Measurements from ENCODE around the gene KCNJ16.
"Not testable (repeated sequence)": the region's sequence is repeated elsewhere in the genome, so short reads cannot be mapped to it uniquely, and the experiment has no call there.

KCNJ16 gene

GRCh38 chr17:70074956-70075355, at the start of gene KCNJ16:
TSS of gene KCNJ16 (plus strand) at chr17:70075225. CDS start at chr17:70132088, 56,863 bp downstream.
- no peak for DNase-seq (ENCODE audit: low spot score)

DNA sequence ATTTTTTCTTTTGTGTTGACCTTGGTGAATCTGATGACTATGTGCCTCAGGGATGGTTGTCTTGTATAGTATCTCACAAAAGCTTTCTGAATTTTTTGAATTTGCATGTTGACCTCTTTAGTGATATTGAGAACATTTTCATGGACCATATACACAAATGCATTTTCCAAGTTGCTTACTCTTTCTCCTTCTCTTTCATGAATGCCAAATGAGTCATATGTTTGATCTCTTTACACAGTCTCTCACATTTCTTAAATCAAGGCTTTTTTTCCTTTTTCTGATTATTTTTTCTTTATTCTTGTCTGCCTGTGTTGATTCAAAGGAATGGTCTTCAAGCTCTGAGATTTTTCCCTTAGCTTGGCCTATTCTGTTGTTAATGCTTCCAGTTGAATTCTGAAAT, 46.6 kb upstream of the KCNJ16 start:
- no peak for DNase-seq (ENCODE audit: low spot score)

GRCh38 chr17:70028978-70029767, 45.9 kb upstream of the KCNJ16 start:
- DNase-seq (ENCODE audit: low spot score) = no peak

DNA sequence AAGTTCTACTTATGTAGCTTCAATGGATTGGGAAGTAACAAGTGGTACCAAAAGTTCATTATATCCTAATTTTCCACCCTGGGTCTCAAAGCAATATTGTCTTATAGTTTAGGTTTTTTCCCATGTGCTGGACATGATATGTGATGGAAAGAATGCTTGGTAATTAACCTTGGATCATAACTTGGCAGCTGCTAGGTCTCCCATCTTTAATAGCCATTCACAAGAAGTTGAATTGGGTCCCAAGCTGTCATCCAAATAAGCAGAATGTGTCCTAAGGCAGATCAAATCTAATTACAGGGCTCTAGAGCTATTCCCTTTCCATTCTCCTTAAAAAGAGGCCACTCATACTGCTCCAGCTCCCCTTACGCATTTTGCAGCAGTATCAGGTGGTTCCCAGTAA, 44.7 kb upstream of the KCNJ16 start:
- no peak for DNase-seq (ENCODE audit: low spot score)

DNA sequence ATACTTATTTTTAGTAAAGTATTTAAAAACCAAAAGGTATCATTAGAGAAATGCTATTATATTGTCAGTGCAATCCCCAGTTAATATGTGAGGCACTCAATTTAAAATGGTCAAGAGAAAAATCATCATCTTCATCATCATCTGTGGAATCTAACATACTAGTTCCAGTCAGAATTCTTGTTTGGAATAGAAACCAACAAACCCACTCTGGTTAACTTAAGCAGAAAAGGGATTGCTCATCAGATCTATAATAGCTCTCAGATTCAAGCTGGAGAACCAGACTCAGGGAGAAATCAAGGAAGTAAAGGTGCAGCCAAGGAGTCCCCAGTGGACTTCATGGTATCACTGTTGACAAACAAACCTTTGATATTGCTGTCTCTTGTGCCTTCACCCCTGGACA, 43.7 kb upstream of the KCNJ16 start:
- DNase-seq (ENCODE audit: low spot score) = no peak

- no peak for DNase-seq (ENCODE audit: low spot score)
Observed at GRCh38 chr17:70033165-70033564, 41.9 kb upstream of the KCNJ16 start.

GRCh38 chr17:70034158-70034557, 40.9 kb upstream of the KCNJ16 start:
- no peak for DNase-seq (ENCODE audit: low spot score)

DNA sequence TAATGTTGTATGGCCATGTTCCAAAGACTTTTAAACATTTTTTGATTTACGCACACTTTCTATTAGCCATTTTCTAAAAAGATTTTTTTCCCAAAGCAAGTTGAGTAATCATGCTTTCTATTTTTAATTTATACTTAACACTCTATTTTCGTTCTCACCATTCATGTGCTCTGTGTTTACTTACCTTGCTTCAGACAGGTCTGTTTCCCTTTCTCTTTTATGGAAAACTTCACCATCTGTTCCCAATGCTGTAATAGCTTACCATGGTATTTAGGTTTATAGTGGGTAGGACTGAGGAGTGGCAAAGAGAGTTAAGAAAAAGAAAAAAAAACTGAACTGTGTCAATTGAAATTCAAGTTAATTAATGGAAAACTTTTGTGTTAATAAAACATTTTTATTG, 37.5 kb upstream of the KCNJ16 start:
- DNase-seq (ENCODE audit: low spot score) = no peak

- DNase-seq (ENCODE audit: low spot score) = no peak
Observed at GRCh38 chr17:70040336-70040735, 34.7 kb upstream of the KCNJ16 start.

- no peak for DNase-seq (ENCODE audit: low spot score)
Observed at GRCh38 chr17:70041061-70041460, 34.0 kb upstream of the KCNJ16 start.

GRCh38 chr17:70041540-70041939, 33.5 kb upstream of the KCNJ16 start:
- no peak for DNase-seq (ENCODE audit: low spot score)

GRCh38 chr17:70045780-70046179, 29.2 kb upstream of the KCNJ16 start:
- not testable (repeated sequence) for DNase-seq (ENCODE audit: low spot score)

DNA sequence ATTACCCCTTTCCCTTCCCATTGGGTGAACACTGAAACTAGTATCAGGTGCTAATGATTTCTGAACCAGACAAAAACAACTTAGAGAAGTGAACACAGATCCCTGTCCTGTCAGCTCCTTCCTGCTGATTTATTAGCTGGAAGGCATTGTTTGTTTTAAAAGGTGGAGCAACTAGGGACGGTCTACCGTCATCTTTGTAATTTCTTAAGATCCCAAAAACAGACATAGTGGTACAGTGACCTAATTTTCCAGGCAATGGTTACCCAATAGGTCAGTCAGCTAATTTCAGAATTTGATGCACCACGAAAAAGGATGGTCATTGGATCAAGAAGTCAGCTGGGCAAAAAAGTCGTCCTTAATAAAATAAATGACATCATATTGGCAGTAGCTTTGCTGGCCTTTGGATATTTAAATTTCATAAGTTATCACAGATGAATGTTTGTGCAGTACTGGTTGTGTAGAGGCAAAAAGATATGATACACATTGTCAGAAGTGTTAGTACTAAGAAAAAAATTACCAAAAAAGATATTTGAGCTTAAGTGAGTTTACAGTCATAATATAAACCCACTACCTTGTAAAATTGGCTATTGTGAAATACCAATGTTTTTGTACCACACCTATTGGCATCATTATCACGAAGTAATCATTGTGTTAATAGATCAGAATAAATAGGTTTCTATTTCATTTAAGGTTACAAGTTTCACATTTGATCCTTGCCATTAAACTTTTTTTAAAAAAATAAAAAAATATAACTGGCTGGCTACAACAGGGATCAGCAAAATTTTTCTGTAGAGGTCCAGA, 27.2 kb upstream of the KCNJ16 start:
- no peak for DNase-seq (ENCODE audit: low spot score)

- no peak for DNase-seq (ENCODE audit: low spot score)
Observed at GRCh38 chr17:70049801-70050591, 25.0 kb upstream of the KCNJ16 start.

- DNase-seq (ENCODE audit: low spot score) = no peak
Observed at GRCh38 chr17:70050931-70051330, 24.1 kb upstream of the KCNJ16 start.

GRCh38 chr17:70053241-70054234, 21.5 kb upstream of the KCNJ16 start:
- DNase-seq (ENCODE audit: low spot score) = no peak

GRCh38 chr17:70055000-70055399, 20.0 kb upstream of the KCNJ16 start:
- no peak for DNase-seq (ENCODE audit: low spot score)

GRCh38 chr17:70059071-70059470, 16.0 kb upstream of the KCNJ16 start:
- no peak for DNase-seq (ENCODE audit: low spot score)

- no peak for DNase-seq (ENCODE audit: low spot score)
Observed at GRCh38 chr17:70059649-70060048, 15.4 kb upstream of the KCNJ16 start.

DNA sequence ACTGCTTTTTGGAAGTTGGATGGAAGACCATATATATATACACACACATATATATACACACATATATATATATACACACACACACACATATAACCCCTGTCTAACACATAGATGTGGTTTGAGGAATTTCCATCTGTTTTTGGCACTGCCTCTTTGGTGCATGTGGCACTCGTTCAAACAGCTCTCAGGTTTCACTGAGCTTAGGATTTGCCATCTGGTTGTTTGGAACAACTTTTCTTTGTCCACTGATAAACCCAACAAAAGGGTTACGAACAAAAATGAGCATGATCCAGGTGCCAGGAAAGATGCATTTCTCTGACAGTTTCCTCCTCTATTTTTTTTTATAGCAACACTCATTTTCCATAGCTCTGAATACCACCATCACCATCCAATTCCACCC, 14.6 kb upstream of the KCNJ16 start:
- peak; percentile 46 for DNase-seq (ENCODE audit: low spot score)

GRCh38 chr17:70067134-70067533, 7.9 kb upstream of the KCNJ16 start:
- DNase-seq (ENCODE audit: low spot score) = no peak
